Measurements from ENCODE around the gene SLC16A3. TPM values are rescaled to one million over a fixed set of nuclear protein-coding genes. Genes with fewer than 3 reads are reported as not detected.
"Not testable (repeated sequence)": the region's sequence is repeated elsewhere in the genome, so short reads cannot be mapped to it uniquely, and the experiment has no call there.

SLC16A3 gene
- total RNA-seq, 1 experiment from 2014 or later: 22.2 TPM

GRCh38 chr17:82246365-82247181 is 17.7 kb downstream of the SLC16A3 start:
- DNase-seq (ENCODE audit: low spot score): peak; percentile 47

- no peak for DNase-seq (ENCODE audit: low spot score)
Measured at GRCh38 chr17:82247182-82247823, 18.5 kb downstream of the SLC16A3 start.

GRCh38 chr17:82247856-82248671 is 19.2 kb downstream of the SLC16A3 start:
- DNase-seq (ENCODE audit: low spot score): no peak

GRCh38 chr17:82248815-82249674 is 20.2 kb downstream of the SLC16A3 start:
- DNase-seq (ENCODE audit: low spot score): no peak

- DNase-seq (ENCODE audit: low spot score): no peak
Measured at GRCh38 chr17:82249896-82250581, 21.2 kb downstream of the SLC16A3 start.

GRCh38 chr17:82250868-82251500 is 22.1 kb downstream of the SLC16A3 start:
- DNase-seq (ENCODE audit: low spot score): no peak

GRCh38 chr17:82252511-82253178 is 23.8 kb downstream of the SLC16A3 start:
- DNase-seq (ENCODE audit: low spot score): no peak

- no peak for DNase-seq (ENCODE audit: low spot score)
Measured at GRCh38 chr17:82253179-82253544, 24.3 kb downstream of the SLC16A3 start.

GRCh38 chr17:82254096-82254495 is 25.3 kb downstream of the SLC16A3 start:
- DNase-seq (ENCODE audit: low spot score): not testable (repeated sequence)

- DNase-seq (ENCODE audit: low spot score): not testable (repeated sequence)
Measured at GRCh38 chr17:82254746-82255145, 25.9 kb downstream of the SLC16A3 start.

- no peak for DNase-seq (ENCODE audit: low spot score)
Measured at GRCh38 chr17:82255402-82255972, 26.6 kb downstream of the SLC16A3 start.

- no peak for DNase-seq (ENCODE audit: low spot score)
Measured at GRCh38 chr17:82256242-82256885, 27.5 kb downstream of the SLC16A3 start.

- no peak for DNase-seq (ENCODE audit: low spot score)
Measured at GRCh38 chr17:82257473-82257872, 28.6 kb downstream of the SLC16A3 start.

- no peak for DNase-seq (ENCODE audit: low spot score)
Measured at GRCh38 chr17:82258555-82258954, 29.7 kb downstream of the SLC16A3 start.

- not testable (repeated sequence) for DNase-seq (ENCODE audit: low spot score)
Measured at GRCh38 chr17:82259972-82260961, 31.4 kb downstream of the SLC16A3 start.

- no peak for DNase-seq (ENCODE audit: low spot score)
Measured at GRCh38 chr17:82262344-82262743, 33.5 kb downstream of the SLC16A3 start.

GRCh38 chr17:82263641-82264040 is 34.8 kb downstream of the SLC16A3 start:
- no peak for DNase-seq (ENCODE audit: low spot score)

- DNase-seq (ENCODE audit: low spot score): no peak
Measured at GRCh38 chr17:82266142-82266541, 37.3 kb downstream of the SLC16A3 start.

Measured in H4 (cell line).